ENCODE data around the gene REV1. TPM values are rescaled to one million over a fixed set of nuclear protein-coding genes. Genes with fewer than 3 reads are reported as not detected.

Gene REV1
- total and polyA plus RNA-seq, 9 of the 15 experiments (the other 6 are each of a cell fraction or from before 2014, with no cell fraction given) = 12.8 to 54.4 (median 29.6) TPM

DNA sequence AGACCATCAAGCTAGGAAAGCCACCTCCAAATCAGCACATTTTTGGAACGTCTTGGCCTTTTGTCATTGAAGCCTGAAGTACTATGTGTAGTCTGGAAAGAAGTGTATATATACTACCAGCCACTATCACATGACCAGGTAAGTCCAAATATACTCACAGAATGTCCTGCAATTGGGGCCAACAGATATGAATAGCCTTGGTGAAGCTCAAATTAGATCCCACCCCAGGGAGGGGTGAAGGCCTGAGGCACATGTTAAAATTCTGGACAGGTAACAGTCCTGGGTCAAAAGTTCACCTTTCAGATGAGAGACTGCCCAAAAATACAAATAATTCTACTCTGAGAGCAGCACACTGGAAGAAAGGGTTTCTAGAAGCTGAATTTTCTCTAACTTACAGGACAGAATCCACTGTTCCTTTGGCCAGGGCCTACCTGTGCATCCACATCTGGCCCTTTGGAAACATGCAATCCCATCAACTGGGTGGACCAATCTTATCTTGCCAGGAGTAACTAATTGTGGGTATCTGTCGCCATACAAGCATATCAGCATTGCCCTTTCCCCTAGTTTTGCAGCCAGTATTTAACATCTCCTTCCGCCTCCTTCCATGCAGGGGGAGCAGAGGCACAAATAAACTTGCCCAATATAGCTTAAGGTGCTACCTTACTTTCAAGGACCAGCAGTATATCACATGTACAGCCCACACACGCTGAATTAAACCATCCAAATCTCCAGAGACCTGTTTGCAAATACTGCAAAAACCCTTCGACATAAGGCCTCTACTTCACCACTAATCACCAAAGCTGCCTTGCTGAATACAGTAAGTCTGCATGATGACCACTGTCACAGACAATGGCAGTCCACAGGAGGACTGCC, 84.8 kb downstream of the REV1 start (continued):
- TF ChIP-seq, protein P1, sequence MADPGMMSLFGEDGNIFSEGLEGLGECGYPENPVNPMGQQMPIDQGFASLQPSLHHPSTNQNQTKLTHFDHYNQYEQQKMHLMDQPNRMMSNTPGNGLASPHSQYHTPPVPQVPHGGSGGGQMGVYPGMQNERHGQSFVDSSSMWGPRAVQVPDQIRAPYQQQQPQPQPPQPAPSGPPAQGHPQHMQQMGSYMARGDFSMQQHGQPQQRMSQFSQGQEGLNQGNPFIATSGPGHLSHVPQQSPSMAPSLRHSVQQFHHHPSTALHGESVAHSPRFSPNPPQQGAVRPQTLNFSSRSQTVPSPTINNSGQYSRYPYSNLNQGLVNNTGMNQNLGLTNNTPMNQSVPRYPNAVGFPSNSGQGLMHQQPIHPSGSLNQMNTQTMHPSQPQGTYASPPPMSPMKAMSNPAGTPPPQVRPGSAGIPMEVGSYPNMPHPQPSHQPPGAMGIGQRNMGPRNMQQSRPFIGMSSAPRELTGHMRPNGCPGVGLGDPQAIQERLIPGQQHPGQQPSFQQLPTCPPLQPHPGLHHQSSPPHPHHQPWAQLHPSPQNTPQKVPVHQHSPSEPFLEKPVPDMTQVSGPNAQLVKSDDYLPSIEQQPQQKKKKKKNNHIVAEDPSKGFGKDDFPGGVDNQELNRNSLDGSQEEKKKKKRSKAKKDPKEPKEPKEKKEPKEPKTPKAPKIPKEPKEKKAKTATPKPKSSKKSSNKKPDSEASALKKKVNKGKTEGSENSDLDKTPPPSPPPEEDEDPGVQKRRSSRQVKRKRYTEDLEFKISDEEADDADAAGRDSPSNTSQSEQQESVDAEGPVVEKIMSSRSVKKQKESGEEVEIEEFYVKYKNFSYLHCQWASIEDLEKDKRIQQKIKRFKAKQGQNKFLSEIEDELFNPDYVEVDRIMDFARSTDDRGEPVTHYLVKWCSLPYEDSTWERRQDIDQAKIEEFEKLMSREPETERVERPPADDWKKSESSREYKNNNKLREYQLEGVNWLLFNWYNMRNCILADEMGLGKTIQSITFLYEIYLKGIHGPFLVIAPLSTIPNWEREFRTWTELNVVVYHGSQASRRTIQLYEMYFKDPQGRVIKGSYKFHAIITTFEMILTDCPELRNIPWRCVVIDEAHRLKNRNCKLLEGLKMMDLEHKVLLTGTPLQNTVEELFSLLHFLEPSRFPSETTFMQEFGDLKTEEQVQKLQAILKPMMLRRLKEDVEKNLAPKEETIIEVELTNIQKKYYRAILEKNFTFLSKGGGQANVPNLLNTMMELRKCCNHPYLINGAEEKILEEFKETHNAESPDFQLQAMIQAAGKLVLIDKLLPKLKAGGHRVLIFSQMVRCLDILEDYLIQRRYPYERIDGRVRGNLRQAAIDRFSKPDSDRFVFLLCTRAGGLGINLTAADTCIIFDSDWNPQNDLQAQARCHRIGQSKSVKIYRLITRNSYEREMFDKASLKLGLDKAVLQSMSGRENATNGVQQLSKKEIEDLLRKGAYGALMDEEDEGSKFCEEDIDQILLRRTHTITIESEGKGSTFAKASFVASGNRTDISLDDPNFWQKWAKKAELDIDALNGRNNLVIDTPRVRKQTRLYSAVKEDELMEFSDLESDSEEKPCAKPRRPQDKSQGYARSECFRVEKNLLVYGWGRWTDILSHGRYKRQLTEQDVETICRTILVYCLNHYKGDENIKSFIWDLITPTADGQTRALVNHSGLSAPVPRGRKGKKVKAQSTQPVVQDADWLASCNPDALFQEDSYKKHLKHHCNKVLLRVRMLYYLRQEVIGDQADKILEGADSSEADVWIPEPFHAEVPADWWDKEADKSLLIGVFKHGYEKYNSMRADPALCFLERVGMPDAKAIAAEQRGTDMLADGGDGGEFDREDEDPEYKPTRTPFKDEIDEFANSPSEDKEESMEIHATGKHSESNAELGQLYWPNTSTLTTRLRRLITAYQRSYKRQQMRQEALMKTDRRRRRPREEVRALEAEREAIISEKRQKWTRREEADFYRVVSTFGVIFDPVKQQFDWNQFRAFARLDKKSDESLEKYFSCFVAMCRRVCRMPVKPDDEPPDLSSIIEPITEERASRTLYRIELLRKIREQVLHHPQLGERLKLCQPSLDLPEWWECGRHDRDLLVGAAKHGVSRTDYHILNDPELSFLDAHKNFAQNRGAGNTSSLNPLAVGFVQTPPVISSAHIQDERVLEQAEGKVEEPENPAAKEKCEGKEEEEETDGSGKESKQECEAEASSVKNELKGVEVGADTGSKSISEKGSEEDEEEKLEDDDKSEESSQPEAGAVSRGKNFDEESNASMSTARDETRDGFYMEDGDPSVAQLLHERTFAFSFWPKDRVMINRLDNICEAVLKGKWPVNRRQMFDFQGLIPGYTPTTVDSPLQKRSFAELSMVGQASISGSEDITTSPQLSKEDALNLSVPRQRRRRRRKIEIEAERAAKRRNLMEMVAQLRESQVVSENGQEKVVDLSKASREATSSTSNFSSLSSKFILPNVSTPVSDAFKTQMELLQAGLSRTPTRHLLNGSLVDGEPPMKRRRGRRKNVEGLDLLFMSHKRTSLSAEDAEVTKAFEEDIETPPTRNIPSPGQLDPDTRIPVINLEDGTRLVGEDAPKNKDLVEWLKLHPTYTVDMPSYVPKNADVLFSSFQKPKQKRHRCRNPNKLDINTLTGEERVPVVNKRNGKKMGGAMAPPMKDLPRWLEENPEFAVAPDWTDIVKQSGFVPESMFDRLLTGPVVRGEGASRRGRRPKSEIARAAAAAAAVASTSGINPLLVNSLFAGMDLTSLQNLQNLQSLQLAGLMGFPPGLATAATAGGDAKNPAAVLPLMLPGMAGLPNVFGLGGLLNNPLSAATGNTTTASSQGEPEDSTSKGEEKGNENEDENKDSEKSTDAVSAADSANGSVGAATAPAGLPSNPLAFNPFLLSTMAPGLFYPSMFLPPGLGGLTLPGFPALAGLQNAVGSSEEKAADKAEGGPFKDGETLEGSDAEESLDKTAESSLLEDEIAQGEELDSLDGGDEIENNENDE (IDR thresholded peaks at IDR 0.05; ENCODE audit: low read depth, low read length) = no peak
- TF ChIP-seq ZBTB7A (IDR thresholded peaks at IDR 0.05; ENCODE audit: borderline replicate concordance, control insufficient read depth, low read depth, low read length) (no peak), TBL1XR1 (IDR thresholded peaks at IDR 0.05; ENCODE audit: low read length in 2 of 2) (no peak)
